Gastrocnemius medialis (tissue), 4 donors: ENCODE data around the gene CLDN15. TPM values are rescaled to one million over a fixed set of nuclear protein-coding genes. Genes with fewer than 3 reads are reported as not detected.

Source experiments
- ATAC-seq, 2 donors: fragments of 150-250 bp; one replicate each; pipeline ENCODE4 v1.9.1; 2016
- DNase-seq, 2 donors: peaks; one replicate each; pipeline ENCODE4 v3.0.0-alpha.2; 2019
- H3K27ac ChIP-seq, 4 donors: fragments of 200-600 bp; sonication (generic); 1 replicate in 1 of 4; 2 replicates in 3 of 4; pipeline ENCODE4 v1.5.1; 2016 to 2018; ENCODE audit warnings: mild to moderate bottlenecking in 2 of 4, moderate library complexity in 1 of 4
- H3K27me3 ChIP-seq, 3 donors: fragments of 200-600 bp; sonication (generic) in 2 of 3; 1 replicate in 1 of 3; 2 replicates in 2 of 3; pipeline versions ENCODE4 v1.5.1 to v1.6.0; 2016 to 2019; ENCODE audit warnings: mild to moderate bottlenecking in 1 of 3, moderate library complexity in 1 of 3
- H3K36me3 ChIP-seq, 2 donors: fragments of 200-600 bp; sonication (generic) in 1 of 2; one replicate each; pipeline ENCODE4 v1.5.1; 2017 to 2018
- H3K4me1 ChIP-seq, 2 donors: fragments of 200-600 bp; sonication (generic) in 1 of 2; one replicate each; pipeline ENCODE4 v1.5.1; 2016 to 2017; ENCODE audit warnings: mild to moderate bottlenecking in 2 of 2
- H3K4me3 ChIP-seq, 4 donors: fragments of 200-600 bp; sonication (generic) in 3 of 4; 1 replicate in 1 of 4; 2 replicates in 3 of 4; pipeline ENCODE4 v1.5.1; 2016 to 2019; ENCODE audit warnings: mild to moderate bottlenecking in 2 of 4
- H3K9me3 ChIP-seq, 3 donors: fragments of 200-600 bp; sonication (generic) in 2 of 3; 1 replicate in 1 of 3; 2 replicates in 2 of 3; pipeline ENCODE4 v1.5.1; 2016 to 2019
- POLR2A ChIP-seq, 2 donors: fragments of 450-650 bp; IDR thresholded peaks; one replicate each; pipeline ENCODE4 v1.6.1; 2017; ENCODE audit warnings: antibody characterized with exemption in 2 of 2, mild to moderate bottlenecking in 2 of 2, moderate library complexity in 2 of 2
- in situ Hi-C, 4 donors: fragments of 200-750 bp; cut with MboI; loops; one replicate each; pipeline versions ENCODE4 v1.15.0 to v1.8.0; 2017; ENCODE audit warnings: low sequenced_read_pairs in 4 of 4
- intact Hi-C: fragments of 100-400 bp; cut with DNase I; formaldehyde crosslinking; loops from one replicate; pipeline ENCODE4 v1.15.1; 2023; ENCODE audit warnings: low total_unique reads
- total RNA-seq, 4 donors: library from RNA; depleted of rRNA; stranded (reverse); fragments of >200 nt; gene quantifications; one replicate each; pipeline versions ENCODE4 v1.1.0 to v1.2.3, GENCODE V29; 2016
- TF ChIP-seq, protein P1 (sequence below), 5 experiments: fragments of 450-650 bp in 3 of 5; fragments of 200-600 bp in 2 of 5; sonication (generic) in 2 of 5; IDR thresholded peaks in 4 of 5; conservative IDR thresholded peaks in 1 of 5; 1 replicate in 4 of 5; 2 replicates in 1 of 5; pipeline ENCODE4 v1.5.1; 2016 to 2019; ENCODE audit warnings: antibody characterized with exemption in 5 of 5, mild to moderate bottlenecking in 3 of 5, moderate library complexity in 3 of 5

Gene CLDN15
- total RNA-seq, 4 donors from 2014 or later, result 0.87 to 3.2 (median 1.4) TPM

DNA sequence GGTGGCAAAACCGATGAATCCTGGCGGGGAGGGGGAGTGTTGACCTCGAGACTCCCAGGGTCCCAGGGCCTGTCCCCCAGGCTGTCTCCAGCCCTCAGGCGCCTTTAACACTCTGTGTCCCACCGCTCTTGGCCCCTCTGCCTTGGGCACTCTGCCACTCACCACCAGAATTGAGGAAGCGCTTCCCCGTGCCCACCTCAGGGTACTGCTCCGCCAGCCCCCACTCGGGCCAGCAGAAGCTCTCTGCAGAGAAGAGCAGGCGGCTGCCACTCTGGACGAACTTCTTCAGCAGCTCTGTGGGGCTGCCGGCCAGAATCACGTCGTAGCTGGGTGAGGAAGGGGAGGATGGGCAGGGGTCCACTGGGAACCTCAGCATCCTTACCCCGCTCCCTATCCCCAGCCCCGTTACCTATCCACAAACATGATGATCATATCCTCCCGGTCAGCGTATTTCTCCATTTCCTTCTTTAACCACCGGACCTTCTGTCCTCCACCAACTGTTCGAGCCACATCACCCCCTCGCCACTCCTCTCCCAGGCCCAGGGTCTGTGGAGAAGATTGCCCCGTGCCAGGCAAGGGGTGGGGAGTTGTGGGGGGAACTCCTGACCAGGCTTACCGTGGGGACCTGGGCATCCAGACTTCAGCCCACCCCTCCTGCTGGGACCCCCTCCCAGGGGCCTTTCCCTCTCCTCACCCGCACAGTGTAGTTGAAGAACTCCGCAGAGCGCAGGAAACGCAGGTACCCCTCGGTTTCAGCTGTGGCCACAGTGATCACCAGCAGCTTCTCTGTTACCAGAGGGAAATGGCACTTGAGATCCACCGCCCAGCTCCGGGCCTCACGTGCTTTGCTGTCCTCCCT lies 21.4 kb downstream of the CLDN15 start:
- Histone ChIP-seq H3K36me3 (peaks cover 0 to 40% of the 10 kb centered on the region in 2 donors), H3K9me3 (no peaks in the 10 kb centered on the region), H3K27me3 (no peaks in the 10 kb centered on the region), H3K4me3 (peak overlapping the region; percentile 68 to 91 (median 74)), H3K4me1 (peaks cover 23 to 32% of the 10 kb centered on the region in 2 donors), H3K27ac (peak overlapping the region in 1 of 4 donors; percentile 88)
- in situ Hi-C loops, result no loop called here
- DNase-seq, result no peak
- TF ChIP-seq POLR2A (IDR thresholded peaks at IDR 0.05), result no peak
- TF ChIP-seq, protein P1, sequence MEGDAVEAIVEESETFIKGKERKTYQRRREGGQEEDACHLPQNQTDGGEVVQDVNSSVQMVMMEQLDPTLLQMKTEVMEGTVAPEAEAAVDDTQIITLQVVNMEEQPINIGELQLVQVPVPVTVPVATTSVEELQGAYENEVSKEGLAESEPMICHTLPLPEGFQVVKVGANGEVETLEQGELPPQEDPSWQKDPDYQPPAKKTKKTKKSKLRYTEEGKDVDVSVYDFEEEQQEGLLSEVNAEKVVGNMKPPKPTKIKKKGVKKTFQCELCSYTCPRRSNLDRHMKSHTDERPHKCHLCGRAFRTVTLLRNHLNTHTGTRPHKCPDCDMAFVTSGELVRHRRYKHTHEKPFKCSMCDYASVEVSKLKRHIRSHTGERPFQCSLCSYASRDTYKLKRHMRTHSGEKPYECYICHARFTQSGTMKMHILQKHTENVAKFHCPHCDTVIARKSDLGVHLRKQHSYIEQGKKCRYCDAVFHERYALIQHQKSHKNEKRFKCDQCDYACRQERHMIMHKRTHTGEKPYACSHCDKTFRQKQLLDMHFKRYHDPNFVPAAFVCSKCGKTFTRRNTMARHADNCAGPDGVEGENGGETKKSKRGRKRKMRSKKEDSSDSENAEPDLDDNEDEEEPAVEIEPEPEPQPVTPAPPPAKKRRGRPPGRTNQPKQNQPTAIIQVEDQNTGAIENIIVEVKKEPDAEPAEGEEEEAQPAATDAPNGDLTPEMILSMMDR (IDR thresholded peaks at IDR 0.05 in 4 of 5, conservative IDR thresholded peaks at IDR 0.05 in 1 of 5), result no peak
- intact Hi-C loops, result loop anchor here (5.0 kb wide), 1 partner anchor 339 kb away; the partner anchor contains the start of gene SRRT
- no peak for ATAC-seq

DNA sequence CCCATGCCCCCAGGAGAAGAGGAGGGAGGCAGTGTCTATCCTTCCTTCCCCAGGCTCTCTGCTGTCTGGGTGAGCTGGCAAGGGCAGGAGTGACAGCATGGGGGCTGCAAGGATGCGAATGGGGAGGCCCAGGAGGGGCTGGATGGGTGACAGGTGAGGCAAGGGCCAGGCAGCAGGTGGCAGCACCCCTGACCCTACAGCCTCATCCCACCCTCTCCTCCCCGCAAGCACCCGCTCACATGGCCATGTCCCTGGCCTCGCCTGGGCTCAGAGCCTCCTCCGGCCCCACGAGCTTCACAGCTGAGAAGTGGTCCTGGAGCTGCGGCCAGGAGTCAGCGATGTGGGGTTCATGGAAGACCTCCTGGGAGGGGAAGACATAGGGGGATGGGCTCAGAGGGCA lies 25.6 kb downstream of the CLDN15 start:
- no peaks in the 10 kb centered on the region for H3K27me3 ChIP-seq
- H3K4me3 ChIP-seq, result no peak overlapping the region
- in situ Hi-C loops, result no loop called here
- H3K36me3 ChIP-seq, result peaks cover 0 to 63% of the 10 kb centered on the region in 2 donors
- no peak for ATAC-seq
- H3K4me1 ChIP-seq, result peaks cover 8 to 9% of the 10 kb centered on the region in 2 donors
- TF ChIP-seq POLR2A (IDR thresholded peaks at IDR 0.05), result no peak
- TF ChIP-seq, protein P1 (IDR thresholded peaks at IDR 0.05 in 4 of 5, conservative IDR thresholded peaks at IDR 0.05 in 1 of 5), result no peak
- DNase-seq, result no peak
- H3K27ac ChIP-seq, result no peak overlapping the region
- no peaks in the 10 kb centered on the region for H3K9me3 ChIP-seq
- intact Hi-C loops, result no loop called here

DNA sequence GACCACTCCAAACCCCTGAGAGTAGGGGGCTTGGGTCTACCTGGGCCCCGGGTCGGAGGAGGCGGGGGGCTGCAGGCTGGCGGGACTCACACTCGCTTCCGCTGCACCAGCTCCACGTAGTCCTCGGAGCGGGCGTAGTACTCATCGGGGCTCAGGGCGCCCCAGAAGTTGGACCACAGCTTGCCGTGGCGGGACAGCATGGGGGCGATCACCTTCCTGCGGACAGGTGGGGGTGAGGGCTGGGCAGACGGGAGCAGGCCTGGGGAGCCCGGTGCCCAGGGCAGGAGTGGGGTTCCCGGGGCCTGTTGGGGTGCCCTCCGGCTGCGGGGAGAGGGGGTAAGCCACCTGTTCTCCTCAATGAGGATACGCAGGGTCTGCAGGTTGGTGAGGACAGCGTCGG lies 26.1 kb downstream of the CLDN15 start:
- peaks cover 4% of the 10 kb centered on the region in 2 donors for H3K4me1 ChIP-seq
- H3K4me3 ChIP-seq, result no peak overlapping the region
- peaks cover 0 to 64% of the 10 kb centered on the region in 2 donors for H3K36me3 ChIP-seq
- DNase-seq, result no peak
- in situ Hi-C loops (no loop called here), intact Hi-C loops (no loop called here)
- no peak for TF ChIP-seq POLR2A (IDR thresholded peaks at IDR 0.05)
- TF ChIP-seq, protein P1 (IDR thresholded peaks at IDR 0.05 in 4 of 5, conservative IDR thresholded peaks at IDR 0.05 in 1 of 5), result no peak
- H3K27ac ChIP-seq, result no peak overlapping the region
- no peak for ATAC-seq
- no peaks in the 10 kb centered on the region for H3K27me3 ChIP-seq
- no peaks in the 10 kb centered on the region for H3K9me3 ChIP-seq

DNA sequence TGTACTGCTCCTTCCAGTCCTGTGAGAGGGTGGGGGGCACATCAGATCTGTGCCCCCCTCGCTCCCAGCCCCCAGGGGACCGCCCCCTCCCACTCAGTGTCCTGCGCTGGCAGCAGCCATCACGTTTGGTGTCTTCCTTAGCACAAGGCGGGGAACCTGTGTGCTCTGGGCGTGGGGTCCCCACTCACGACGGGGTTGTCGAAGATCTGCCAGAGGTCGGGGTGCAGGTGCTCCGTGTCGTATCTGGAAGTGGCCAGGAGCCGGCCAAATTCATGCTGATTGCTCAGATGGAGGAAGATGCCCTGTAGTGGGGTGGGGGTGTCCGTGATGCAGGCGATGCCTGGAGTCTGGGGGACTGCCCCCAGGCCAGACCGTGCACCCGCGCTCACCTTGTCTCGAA lies 27.5 kb downstream of the CLDN15 start:
- no peaks in the 10 kb centered on the region for H3K4me1 ChIP-seq

More for the DNA sequence above, 27.5 kb downstream of the CLDN15 start:
- Histone ChIP-seq H3K9me3 (no peaks in the 10 kb centered on the region), H3K36me3 (peaks cover 0 to 56% of the 10 kb centered on the region in 2 donors), H3K27ac (no peak overlapping the region), H3K27me3 (no peaks in the 10 kb centered on the region), H3K4me3 (no peak overlapping the region)
- DNase-seq, result no peak
- in situ Hi-C loops (no loop called here), intact Hi-C loops (no loop called here)
- TF ChIP-seq, protein P1 (IDR thresholded peaks at IDR 0.05 in 4 of 5, conservative IDR thresholded peaks at IDR 0.05 in 1 of 5), result no peak
- no peak for TF ChIP-seq POLR2A (IDR thresholded peaks at IDR 0.05)
- ATAC-seq, result no peak
